B cell (primary cell): Measurements from ENCODE around the gene STAB1. TPM values are rescaled to one million over a fixed set of nuclear protein-coding genes. Genes with fewer than 3 reads are reported as not detected.

Experiments used
- ATAC-seq: fragments of 200-7000 bp; cut with Tn5 transposase; one replicate; pipeline ENCODE4 v1.10.0; 2021; ENCODE audit warnings: low read depth, mild to moderate bottlenecking, moderate number of reproducible peaks, moderate library complexity
- CTCF ChIA-PET: fragments of 350-600 bp; sonication (Branson Sonifier 250); formaldehyde crosslinking; loops from one replicate; lab custom pipeline; 2021; ENCODE audit warnings: antibody characterized with exemption, inconsistent platforms; lab: Charles Lee
- POLR2A ChIA-PET: fragments of 350-600 bp; sonication (Branson Sonifier 250); formaldehyde crosslinking; loops from one replicate; lab custom pipeline; 2021; ENCODE audit warnings: antibody characterized with exemption; lab: Charles Lee
- DNase-seq: peaks from one replicate; pipeline ENCODE4 v3.0.0; 2013
- H2AFZ ChIP-seq: 2 replicates; pipeline ENCODE4 v1.6.1; 2012; ENCODE audit warnings: mild to moderate bottlenecking, low read depth, low read length; ENCODE audit not compliant: insufficient read depth, poor library complexity, severe bottlenecking
- H3K27ac ChIP-seq, 2 donors: 1 replicate in 1 of 2; 2 replicates in 1 of 2; pipeline ENCODE4 v1.5.1; 2012 to 2013; ENCODE audit warnings: low read length in 2 of 2, mild to moderate bottlenecking in 2 of 2, moderate library complexity in 1 of 2
- H3K27me3 ChIP-seq, 4 experiments: fragments of 200-600 bp in 1 of 4; sonication (generic) in 1 of 4; replicated peaks in 1 of 4; 1 replicate in 2 of 4; 2 replicates in 2 of 4; pipeline versions ENCODE4 v1.6.1 to v1.7.0; 2013 to 2016; ENCODE audit warnings: low read length in 3 of 4, mild to moderate bottlenecking in 2 of 4, mixed read lengths in 1 of 4, moderate library complexity in 1 of 4; ENCODE audit not compliant: insufficient read depth in 4 of 4, control insufficient read depth in 3 of 4; ENCODE audit errors: control extremely low read depth in 1 of 4
- H3K36me3 ChIP-seq, 2 experiments: replicated peaks in 1 of 2; 1 replicate in 1 of 2; 2 replicates in 1 of 2; pipeline versions ENCODE4 v1.6.1 to v1.7.1; 2013; ENCODE audit warnings: low read length in 1 of 2; ENCODE audit not compliant: insufficient read depth in 2 of 2, control insufficient read depth in 1 of 2; ENCODE audit errors: control extremely low read depth in 1 of 2, extremely low read depth in 1 of 2
- H3K4me1 ChIP-seq, 2 donors: fragments of 200-600 bp in 1 of 2; sonication (generic) in 1 of 2; 1 replicate in 1 of 2; 2 replicates in 1 of 2; pipeline versions ENCODE4 v1.5.1 to v1.6.1; 2013 to 2017; ENCODE audit warnings: low read length in 2 of 2; ENCODE audit not compliant: control insufficient read depth in 2 of 2, insufficient read depth in 2 of 2
- H3K4me2 ChIP-seq: replicated peaks from 2 replicates; pipeline ENCODE3; 2012; ENCODE audit warnings: mild to moderate bottlenecking, low read depth, low read length; ENCODE audit not compliant: poor library complexity, severe bottlenecking
- H3K4me3 ChIP-seq, 5 experiments: fragments of 200-600 bp in 1 of 5; sonication (generic) in 1 of 5; 1 replicate in 3 of 5; 2 replicates in 2 of 5; pipeline versions ENCODE4 v1.5.1 to v1.7.0; 2011 to 2016; ENCODE audit warnings: low read length in 4 of 5, mild to moderate bottlenecking in 4 of 5, low read depth in 2 of 5, control low read depth in 1 of 5, moderate library complexity in 1 of 5; ENCODE audit not compliant: insufficient read depth in 1 of 5; ENCODE audit errors: control extremely low read depth in 1 of 5, extremely low read depth in 1 of 5
- H3K79me2 ChIP-seq: fragments of 200-600 bp; sonication (generic); one replicate; pipeline ENCODE4 v1.6.0; 2016; ENCODE audit warnings: low read length; ENCODE audit not compliant: control insufficient read depth, insufficient read depth
- H3K9ac ChIP-seq: fragments of 200-600 bp; sonication (generic); 2 replicates; pipeline ENCODE4 v1.6.1; 2017; ENCODE audit warnings: mild to moderate bottlenecking, low read length, moderate library complexity
- H3K9me3 ChIP-seq, 3 donors: one replicate each; pipeline versions ENCODE4 v1.6.1 to v1.7.1; 2013; ENCODE audit warnings: low read length in 2 of 3; ENCODE audit not compliant: control insufficient read depth in 2 of 3, insufficient read depth in 1 of 3; ENCODE audit errors: control extremely low read depth in 1 of 3
- H4K20me1 ChIP-seq: 2 replicates; pipeline ENCODE4 v1.6.0; 2012; ENCODE audit warnings: mild to moderate bottlenecking, low read length; ENCODE audit not compliant: insufficient read depth, control insufficient read depth, poor library complexity, severe bottlenecking
- H3K27ac Mint-ChIP-seq: one replicate; pipeline ENCODE4 v1.8.0; 2021; ENCODE audit warnings: mixed read lengths
- H3K27me3 Mint-ChIP-seq: one replicate; pipeline ENCODE4 v1.8.0; 2021; ENCODE audit warnings: mixed read lengths
- H3K4me1 Mint-ChIP-seq: one replicate; pipeline ENCODE4 v1.8.0; 2021; ENCODE audit warnings: mixed read lengths
- H3K4me3 Mint-ChIP-seq: one replicate; pipeline ENCODE4 v1.8.0; 2021; ENCODE audit warnings: mixed read lengths
- H3K9me3 Mint-ChIP-seq: one replicate; pipeline ENCODE4 v1.8.0; 2022; ENCODE audit warnings: mixed read lengths; ENCODE audit not compliant: insufficient read depth
- EZH2 ChIP-seq: IDR thresholded peaks from 2 replicates; pipeline ENCODE4 v1.6.1; 2012; ENCODE audit warnings: borderline replicate concordance, low read depth, mild to moderate bottlenecking, moderate library complexity, low read length; ENCODE audit not compliant: insufficient read depth, poor library complexity, severe bottlenecking
- WGBS: methylation state at CpG from one replicate; pipeline ENCODE4 v1.1.5; 2013; ENCODE audit warnings: missing lambda C conversion rate; ENCODE audit not compliant: insufficient coverage; 5-methylcytosine and 5-hydroxymethylcytosine counted together
- intact Hi-C: fragments of 100-400 bp; cut with micrococcal nuclease; formaldehyde crosslinking; loops from one replicate; pipeline ENCODE4 v1.10.0; 2022
- polyA plus RNA-seq: library from polyadenylated mRNA; depleted of rRNA; stranded (reverse); fragments of >200 nt; gene quantifications from 2 replicates; pipeline ENCODE4 v1.2.3, GENCODE V29; 2012
- total RNA-seq, 2 donors: library from RNA; stranded (reverse); fragments of 120-200 nt in 1 of 2; gene quantifications; 1 replicate in 1 of 2; 2 replicates in 1 of 2; pipeline versions ENCODE4 v1.2.3 to v1.2.4, GENCODE V29; 2013 to 2022
- TF ChIP-seq, protein P1 (sequence below): fragments of 200-600 bp; IDR thresholded peaks from one replicate; pipeline ENCODE4 v1.8.0; 2022; ENCODE audit warnings: antibody characterized with exemption, mild to moderate bottlenecking

STAB1 gene
- total and polyA plus RNA-seq, 2 donors (not counting 1 experiment from before 2014, with no cell fraction given), result 3.8 to 4.5 TPM

DNA sequence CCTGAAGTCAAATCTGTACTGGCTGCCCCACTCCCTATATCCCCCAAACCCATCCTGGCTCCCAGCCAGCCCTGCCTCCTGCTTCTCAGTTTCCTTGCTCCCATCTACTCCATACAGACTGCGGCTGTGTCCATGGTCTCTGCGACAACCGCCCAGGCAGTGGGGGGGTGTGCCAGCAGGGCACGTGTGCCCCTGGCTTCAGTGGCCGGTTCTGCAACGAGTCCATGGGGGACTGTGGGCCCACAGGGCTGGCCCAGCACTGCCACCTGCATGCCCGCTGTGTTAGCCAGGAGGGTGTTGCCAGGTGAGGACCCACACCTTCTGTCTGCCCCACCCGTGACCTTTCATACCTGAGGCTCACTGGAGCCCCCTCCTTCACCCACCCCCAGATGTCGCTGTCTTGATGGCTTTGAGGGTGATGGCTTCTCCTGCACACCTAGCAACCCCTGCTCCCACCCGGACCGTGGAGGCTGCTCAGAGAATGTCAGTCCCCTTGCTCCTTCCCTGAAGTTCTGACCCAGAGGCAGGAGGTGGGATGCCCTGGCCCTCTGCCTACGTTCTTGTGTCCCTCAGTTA is 14.7 kb downstream of the STAB1 start:
- Mint-ChIP-seq H3K27ac (no peak overlapping the region), H3K4me3 (no peak overlapping the region), H3K27me3 (no peaks in the 10 kb centered on the region), H3K9me3 (no peaks in the 10 kb centered on the region), H3K4me1 (no peaks in the 10 kb centered on the region)
- Histone ChIP-seq H4K20me1 (no peaks in the 10 kb centered on the region), H3K27me3 (no peaks in the 10 kb centered on the region), H2AFZ (no peak overlapping the region), H3K27ac (no peak overlapping the region), H3K4me3 (no peak overlapping the region), H3K36me3 (no peaks in the 10 kb centered on the region), H3K9ac (no peak overlapping the region), H3K79me2 (no peaks in the 10 kb centered on the region), H3K9me3 (no peaks in the 10 kb centered on the region), H3K4me2 (no peak overlapping the region), H3K4me1 (no peaks in the 10 kb centered on the region)
- TF ChIP-seq EZH2, result no peak
- TF ChIP-seq, protein P1, sequence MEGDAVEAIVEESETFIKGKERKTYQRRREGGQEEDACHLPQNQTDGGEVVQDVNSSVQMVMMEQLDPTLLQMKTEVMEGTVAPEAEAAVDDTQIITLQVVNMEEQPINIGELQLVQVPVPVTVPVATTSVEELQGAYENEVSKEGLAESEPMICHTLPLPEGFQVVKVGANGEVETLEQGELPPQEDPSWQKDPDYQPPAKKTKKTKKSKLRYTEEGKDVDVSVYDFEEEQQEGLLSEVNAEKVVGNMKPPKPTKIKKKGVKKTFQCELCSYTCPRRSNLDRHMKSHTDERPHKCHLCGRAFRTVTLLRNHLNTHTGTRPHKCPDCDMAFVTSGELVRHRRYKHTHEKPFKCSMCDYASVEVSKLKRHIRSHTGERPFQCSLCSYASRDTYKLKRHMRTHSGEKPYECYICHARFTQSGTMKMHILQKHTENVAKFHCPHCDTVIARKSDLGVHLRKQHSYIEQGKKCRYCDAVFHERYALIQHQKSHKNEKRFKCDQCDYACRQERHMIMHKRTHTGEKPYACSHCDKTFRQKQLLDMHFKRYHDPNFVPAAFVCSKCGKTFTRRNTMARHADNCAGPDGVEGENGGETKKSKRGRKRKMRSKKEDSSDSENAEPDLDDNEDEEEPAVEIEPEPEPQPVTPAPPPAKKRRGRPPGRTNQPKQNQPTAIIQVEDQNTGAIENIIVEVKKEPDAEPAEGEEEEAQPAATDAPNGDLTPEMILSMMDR, result no peak
- POLR2A ChIA-PET, result no interaction called here
- CTCF ChIA-PET, result no interaction called here
- intact Hi-C loops, result no loop called here
- 91% methylated on average over 12 of the region's 12 CpGs for WGBS
- no peak for DNase-seq
- no peak for ATAC-seq

DNA sequence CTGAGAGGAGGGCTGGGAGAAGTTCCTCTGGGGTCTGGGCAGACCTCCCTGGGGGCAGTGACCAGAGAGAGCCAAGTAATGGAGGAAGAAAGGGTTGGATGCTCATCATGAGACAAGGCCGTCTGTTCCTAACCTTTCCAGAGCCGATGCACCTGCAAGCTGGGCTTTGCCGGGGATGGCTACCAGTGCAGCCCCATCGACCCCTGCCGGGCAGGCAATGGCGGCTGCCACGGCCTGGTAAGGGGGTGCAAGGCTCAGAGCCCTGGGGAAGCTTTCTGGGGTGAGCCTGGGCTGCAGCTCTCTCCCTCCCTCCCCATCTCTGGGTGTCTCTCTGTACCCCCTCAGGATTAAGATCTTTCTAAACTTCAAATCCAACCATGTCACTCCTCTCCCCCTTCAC is 16.4 kb downstream of the STAB1 start:
- 96% methylated on average over 6 of the region's 7 CpGs for WGBS
- no peaks in the 10 kb centered on the region for H3K4me1 Mint-ChIP-seq
- ATAC-seq, result no peak
- H3K27ac ChIP-seq, result no peak overlapping the region
- no peaks in the 10 kb centered on the region for H3K27me3 Mint-ChIP-seq
- no peak overlapping the region for H3K4me2 ChIP-seq
- H3K9me3 Mint-ChIP-seq, result no peaks in the 10 kb centered on the region
- H4K20me1 ChIP-seq, result no peaks in the 10 kb centered on the region
- TF ChIP-seq, protein P1, result no peak
- TF ChIP-seq EZH2, result no peak
- no peak for DNase-seq
- H3K4me3 Mint-ChIP-seq, result no peak overlapping the region
- intact Hi-C loops, result no loop called here
- no peak overlapping the region for H2AFZ ChIP-seq
- no peaks in the 10 kb centered on the region for H3K36me3 ChIP-seq
- no peaks in the 10 kb centered on the region for H3K4me1 ChIP-seq
- no peak overlapping the region for H3K9ac ChIP-seq
- H3K9me3 ChIP-seq, result no peaks in the 10 kb centered on the region
- H3K79me2 ChIP-seq, result no peaks in the 10 kb centered on the region
- ChIA-PET POLR2A (no interaction called here), CTCF (no interaction called here)
- H3K4me3 ChIP-seq, result no peak overlapping the region
- H3K27ac Mint-ChIP-seq, result no peak overlapping the region
- no peaks in the 10 kb centered on the region for H3K27me3 ChIP-seq
